Measurements from ENCODE around the gene CCDC86. TPM values are rescaled to one million over a fixed set of nuclear protein-coding genes. Genes with fewer than 3 reads are reported as not detected.

Gene CCDC86
- total RNA-seq, 1 experiment from 2014 or later: 53.5 TPM

DNA sequence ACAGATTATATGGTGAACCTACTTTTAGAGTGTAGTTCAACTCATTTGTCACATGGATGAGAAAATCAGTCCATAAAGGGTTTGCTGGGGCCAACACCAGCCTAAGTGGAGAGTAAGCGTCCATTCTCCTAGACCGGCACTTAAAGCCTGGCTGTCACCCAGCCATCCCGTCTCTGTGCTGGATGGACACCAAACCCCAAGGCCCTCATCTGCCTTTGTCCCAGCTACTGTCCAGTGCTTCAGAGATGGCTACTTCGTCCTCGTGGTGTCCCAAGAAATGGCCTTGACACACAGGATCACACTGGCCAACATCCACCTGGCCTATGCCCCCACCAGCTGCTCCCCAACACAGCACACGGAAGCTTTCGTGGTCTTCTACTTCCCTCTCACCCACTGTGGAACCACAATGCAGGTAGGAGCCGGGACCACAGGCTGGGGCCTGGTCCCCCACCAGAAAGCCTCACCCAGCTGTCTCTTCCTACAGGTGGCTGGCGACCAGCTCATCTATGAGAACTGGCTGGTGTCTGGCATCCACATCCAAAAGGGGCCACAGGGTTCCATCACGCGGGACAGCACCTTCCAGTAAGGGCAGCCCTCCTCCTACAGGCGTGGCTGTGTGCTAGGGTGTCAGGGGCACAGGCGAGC lies 28.9 kb downstream of the CCDC86 start (continued):
- TF ChIP-seq, protein P1, sequence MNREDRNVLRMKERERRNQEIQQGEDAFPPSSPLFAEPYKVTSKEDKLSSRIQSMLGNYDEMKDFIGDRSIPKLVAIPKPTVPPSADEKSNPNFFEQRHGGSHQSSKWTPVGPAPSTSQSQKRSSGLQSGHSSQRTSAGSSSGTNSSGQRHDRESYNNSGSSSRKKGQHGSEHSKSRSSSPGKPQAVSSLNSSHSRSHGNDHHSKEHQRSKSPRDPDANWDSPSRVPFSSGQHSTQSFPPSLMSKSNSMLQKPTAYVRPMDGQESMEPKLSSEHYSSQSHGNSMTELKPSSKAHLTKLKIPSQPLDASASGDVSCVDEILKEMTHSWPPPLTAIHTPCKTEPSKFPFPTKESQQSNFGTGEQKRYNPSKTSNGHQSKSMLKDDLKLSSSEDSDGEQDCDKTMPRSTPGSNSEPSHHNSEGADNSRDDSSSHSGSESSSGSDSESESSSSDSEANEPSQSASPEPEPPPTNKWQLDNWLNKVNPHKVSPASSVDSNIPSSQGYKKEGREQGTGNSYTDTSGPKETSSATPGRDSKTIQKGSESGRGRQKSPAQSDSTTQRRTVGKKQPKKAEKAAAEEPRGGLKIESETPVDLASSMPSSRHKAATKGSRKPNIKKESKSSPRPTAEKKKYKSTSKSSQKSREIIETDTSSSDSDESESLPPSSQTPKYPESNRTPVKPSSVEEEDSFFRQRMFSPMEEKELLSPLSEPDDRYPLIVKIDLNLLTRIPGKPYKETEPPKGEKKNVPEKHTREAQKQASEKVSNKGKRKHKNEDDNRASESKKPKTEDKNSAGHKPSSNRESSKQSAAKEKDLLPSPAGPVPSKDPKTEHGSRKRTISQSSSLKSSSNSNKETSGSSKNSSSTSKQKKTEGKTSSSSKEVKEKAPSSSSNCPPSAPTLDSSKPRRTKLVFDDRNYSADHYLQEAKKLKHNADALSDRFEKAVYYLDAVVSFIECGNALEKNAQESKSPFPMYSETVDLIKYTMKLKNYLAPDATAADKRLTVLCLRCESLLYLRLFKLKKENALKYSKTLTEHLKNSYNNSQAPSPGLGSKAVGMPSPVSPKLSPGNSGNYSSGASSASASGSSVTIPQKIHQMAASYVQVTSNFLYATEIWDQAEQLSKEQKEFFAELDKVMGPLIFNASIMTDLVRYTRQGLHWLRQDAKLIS (CRISPR knock-in tag; IDR thresholded peaks at IDR 0.05; ENCODE audit: borderline replicate concordance): no peak
- TF ChIP-seq FOXP4 (CRISPR knock-in tag; IDR thresholded peaks at IDR 0.05): no peak
- TF ChIP-seq NR1H2 (CRISPR knock-in tag; IDR thresholded peaks at IDR 0.05): no peak
- TF ChIP-seq GTF2I (CRISPR knock-in tag; conservative IDR thresholded peaks at IDR 0.05): no peak
- no peak for TF ChIP-seq TEAD4 (CRISPR knock-in tag; IDR thresholded peaks at IDR 0.05)
- TF ChIP-seq ARID4B (CRISPR knock-in tag; IDR thresholded peaks at IDR 0.05; ENCODE audit: borderline replicate concordance): no peak
- no peak for TF ChIP-seq NR3C1 (CRISPR knock-in tag; conservative IDR thresholded peaks at IDR 0.05; ENCODE audit: low read depth)

GRCh38 chr11:60871378-60872061 lies 29.6 kb downstream of the CCDC86 start:
- TF ChIP-seq ZNF423 (CRISPR knock-in tag; IDR thresholded peaks at IDR 0.05) (no peak), ZNF317 (CRISPR knock-in tag; IDR thresholded peaks at IDR 0.05; ENCODE audit: borderline replicate concordance, low read depth) (no peak), GRHL2 (CRISPR knock-in tag; IDR thresholded peaks at IDR 0.05; ENCODE audit: insufficient replicate concordance, severe bottlenecking) (no peak), TP53 (CRISPR knock-in tag; IDR thresholded peaks at IDR 0.05) (no peak), MYBL2 (CRISPR knock-in tag; IDR thresholded peaks at IDR 0.05) (no peak)
- no peaks in the 10 kb centered on the region for H3K27me3 Mint-ChIP-seq (ENCODE audit: low read depth)
- no peak overlapping the region for H3K4me3 Mint-ChIP-seq
- CTCF ChIA-PET: interaction anchor here (0.9 to 7.9 kb wide), 8 partner anchors 16 to 109 kb away, joined by 3 to 44 read pairs (median 6); no protein-coding TSS in a partner anchor
- POLR2A ChIA-PET: no interaction called here
- H3K36me3 Mint-ChIP-seq: no peaks in the 10 kb centered on the region
- no peaks in the 10 kb centered on the region for H3K9me3 Mint-ChIP-seq
- ATAC-seq: no peak
- no peak for DNase-seq (ENCODE audit: low spot score)
- H3K27ac Mint-ChIP-seq: no peak overlapping the region
- peaks cover 8% of the 10 kb centered on the region for H3K4me1 Mint-ChIP-seq
